Cardiac muscle cell (in vitro differentiated cells and primary cell): ENCODE measurements around the gene BBLN. TPM values are rescaled to one million over a fixed set of nuclear protein-coding genes. Genes with fewer than 3 reads are reported as not detected.

Source experiments
- DNase-seq, 2 donors: peaks; one replicate each; pipeline versions ENCODE4 v3.0.0 to v3.0.0-alpha.2; 2010 to 2017; ENCODE audit warnings: low read depth in 1 of 2, low spot score in 1 of 2
- H3K27ac ChIP-seq: fragments of 200-600 bp; sonication (generic); 2 replicates; pipeline ENCODE4 v1.5.1; 2016
- H3K27me3 ChIP-seq: fragments of 200-600 bp; sonication (generic); 2 replicates; pipeline ENCODE4 v1.6.0; 2016; ENCODE audit warnings: control low read depth
- H3K36me3 ChIP-seq: fragments of 200-600 bp; sonication (generic); 2 replicates; pipeline ENCODE4 v1.5.1; 2016; ENCODE audit warnings: control low read depth
- H3K4me1 ChIP-seq: fragments of 200-600 bp; sonication (generic); 2 replicates; pipeline ENCODE4 v1.8.1; 2017; ENCODE audit warnings: low read depth, mild to moderate bottlenecking, mixed run types
- H3K4me3 ChIP-seq: fragments of 200-600 bp; sonication (generic); 2 replicates; pipeline ENCODE4 v1.5.1; 2016; ENCODE audit warnings: mild to moderate bottlenecking
- H3K9me3 ChIP-seq: fragments of 200-600 bp; sonication (generic); 2 replicates; pipeline ENCODE4 v1.5.1; 2017; ENCODE audit warnings: low read depth, mild to moderate bottlenecking, control low read depth
- CTCF ChIP-seq: IDR thresholded peaks from 2 replicates; pipeline ENCODE4 v1.5.1; 2012; ENCODE audit warnings: low read depth, mild to moderate bottlenecking, low read length
- polyA plus RNA-seq: library from polyadenylated mRNA; unstranded; fragments of >200 nt; fragmentation: Nextera tagmentation; extraction: Ambion mirVana; gene quantifications from 2 replicates; pipeline ENCODE4 v1.2.1, GENCODE V29; 2016
- total RNA-seq: library from RNA; depleted of rRNA; stranded (reverse); fragments of >200 nt; gene quantifications from 2 replicates; pipeline ENCODE4 v1.2.3, GENCODE V29; 2016

Gene BBLN
- total and polyA plus RNA-seq, 2 experiments from 2014 or later, result 243 to 729 TPM

DNA sequence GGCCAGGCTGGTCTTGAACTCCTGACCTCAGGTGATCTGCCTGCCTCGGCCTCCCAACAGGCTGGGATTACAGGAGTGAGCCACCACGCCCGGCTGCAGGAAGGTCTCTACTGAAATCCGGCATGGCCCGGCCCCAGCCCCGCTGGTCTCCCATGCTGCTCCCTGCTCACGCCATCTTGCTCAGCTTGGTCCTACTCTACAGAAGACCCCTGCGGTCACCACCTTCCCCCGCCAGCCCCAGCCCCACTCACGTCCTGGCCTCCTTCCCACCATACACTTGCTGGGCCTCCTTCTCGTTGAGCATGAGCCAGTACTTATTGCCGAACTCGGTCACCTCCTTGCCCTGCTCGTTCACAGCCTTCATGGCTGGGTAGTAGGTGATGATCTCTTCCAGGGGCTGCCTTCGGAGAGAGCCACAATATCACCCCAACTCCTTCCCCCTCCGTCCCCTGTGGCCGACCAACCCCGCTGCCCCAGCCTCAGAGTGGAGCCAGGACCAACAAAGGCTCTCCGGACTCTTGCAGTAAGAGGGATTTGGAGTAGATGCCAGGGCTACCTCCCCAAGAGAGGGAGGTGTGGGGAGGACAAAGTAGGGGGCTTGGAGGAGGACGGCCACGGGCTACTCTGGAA is 36.5 kb upstream of the BBLN start:
- no peaks in the 10 kb centered on the region for H3K27me3 ChIP-seq
- no peak for DNase-seq
- H3K4me1 ChIP-seq, result peaks cover 4% of the 10 kb centered on the region
- no peak overlapping the region for H3K27ac ChIP-seq
- no peak for TF ChIP-seq CTCF
- no peak overlapping the region for H3K4me3 ChIP-seq
- no peaks in the 10 kb centered on the region for H3K9me3 ChIP-seq
- peaks cover 16% of the 10 kb centered on the region for H3K36me3 ChIP-seq

GRCh38 chr9:128124451-128124850 is 35.6 kb upstream of the BBLN start:
- H3K27me3 ChIP-seq, result no peaks in the 10 kb centered on the region
- H3K4me3 ChIP-seq, result no peak overlapping the region
- H3K36me3 ChIP-seq, result peaks cover 16% of the 10 kb centered on the region
- no peak for DNase-seq
- no peak overlapping the region for H3K27ac ChIP-seq
- H3K4me1 ChIP-seq, result peaks cover 4% of the 10 kb centered on the region
- no peak for TF ChIP-seq CTCF
- no peaks in the 10 kb centered on the region for H3K9me3 ChIP-seq

- H3K27me3 ChIP-seq, result no peaks in the 10 kb centered on the region
- no peaks in the 10 kb centered on the region for H3K9me3 ChIP-seq
- no peak overlapping the region for H3K27ac ChIP-seq
- peak; percentile 75 for TF ChIP-seq CTCF
- H3K4me1 ChIP-seq, result peaks cover 4% of the 10 kb centered on the region
- no peak overlapping the region for H3K4me3 ChIP-seq
- peaks cover 16% of the 10 kb centered on the region for H3K36me3 ChIP-seq
- peak; percentile 59 to 64 for DNase-seq
Observed at GRCh38 chr9:128124873-128125579, 35.0 kb upstream of the BBLN start.

DNA sequence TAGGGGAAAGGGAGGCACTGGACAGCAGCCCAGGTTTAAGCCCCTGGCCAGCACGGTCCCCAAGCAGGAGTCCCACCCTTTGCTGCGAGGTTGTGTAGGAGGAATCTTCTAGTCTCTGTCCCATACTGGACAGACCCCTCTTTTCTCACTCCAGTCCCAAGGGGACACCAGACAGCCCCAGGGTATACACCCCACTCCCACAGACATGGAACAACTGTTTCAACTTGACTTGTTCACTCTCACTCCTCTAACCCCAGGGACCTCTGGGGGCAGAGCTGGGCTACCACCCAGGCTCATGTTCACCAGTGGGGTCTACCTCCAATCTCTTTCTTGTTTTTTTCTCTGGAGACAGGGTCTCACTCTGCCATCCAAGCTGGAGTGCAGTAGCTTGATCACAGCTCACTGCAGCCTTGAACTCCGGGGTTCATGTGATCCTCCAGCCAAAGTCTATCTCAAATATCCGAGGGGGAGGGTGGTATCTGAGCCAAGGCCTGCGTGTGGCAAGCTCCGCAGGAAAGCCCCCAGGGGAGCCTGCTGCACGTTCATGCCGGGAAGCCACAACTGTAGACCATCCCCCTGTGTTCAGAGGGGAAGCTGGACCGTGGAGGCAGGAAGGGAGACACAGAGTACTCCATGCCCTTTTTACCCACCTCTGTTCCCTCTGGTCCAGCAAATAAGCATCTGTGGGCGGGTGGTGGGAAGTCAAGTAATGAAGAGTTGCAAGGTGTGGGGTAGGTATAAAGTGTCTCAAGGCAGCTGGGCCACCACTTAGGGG is 34.3 kb upstream of the BBLN start:
- Histone ChIP-seq H3K9me3 (no peaks in the 10 kb centered on the region), H3K4me1 (peaks cover 4% of the 10 kb centered on the region), H3K4me3 (peak overlapping the region; percentile 97), H3K27me3 (no peaks in the 10 kb centered on the region), H3K36me3 (peaks cover 16% of the 10 kb centered on the region), H3K27ac (no peak overlapping the region)
- no peak for TF ChIP-seq CTCF
- peak in 1 of 2 donors; percentile 25 for DNase-seq

- Histone ChIP-seq H3K4me1 (peaks cover 4% of the 10 kb centered on the region), H3K27ac (peak within 1 kb of the TSS; percentile 96), H3K36me3 (peaks cover 12% of the 10 kb centered on the region), H3K4me3 (peak within 1 kb of the TSS; percentile 97), H3K27me3 (no peaks in the 10 kb centered on the region), H3K9me3 (no peaks in the 10 kb centered on the region)
- DNase-seq, result peak; percentile 89 to 91
- TF ChIP-seq CTCF, result no peak
Observed at GRCh38 chr9:128127568-128127989, 32.5 kb upstream of the BBLN start, which contains the start of gene PTGES2. Gene PTGES2 (minus strand): TSS chr9:128127729. CDS start chr9:128127717, 12 bp downstream.
